ENCODE results near the gene FBXL4.

GRCh38 chr6:98830146-98830545 lies 117.6 kb downstream of the FBXL4 start:
- TF ChIP-seq, protein P1, sequence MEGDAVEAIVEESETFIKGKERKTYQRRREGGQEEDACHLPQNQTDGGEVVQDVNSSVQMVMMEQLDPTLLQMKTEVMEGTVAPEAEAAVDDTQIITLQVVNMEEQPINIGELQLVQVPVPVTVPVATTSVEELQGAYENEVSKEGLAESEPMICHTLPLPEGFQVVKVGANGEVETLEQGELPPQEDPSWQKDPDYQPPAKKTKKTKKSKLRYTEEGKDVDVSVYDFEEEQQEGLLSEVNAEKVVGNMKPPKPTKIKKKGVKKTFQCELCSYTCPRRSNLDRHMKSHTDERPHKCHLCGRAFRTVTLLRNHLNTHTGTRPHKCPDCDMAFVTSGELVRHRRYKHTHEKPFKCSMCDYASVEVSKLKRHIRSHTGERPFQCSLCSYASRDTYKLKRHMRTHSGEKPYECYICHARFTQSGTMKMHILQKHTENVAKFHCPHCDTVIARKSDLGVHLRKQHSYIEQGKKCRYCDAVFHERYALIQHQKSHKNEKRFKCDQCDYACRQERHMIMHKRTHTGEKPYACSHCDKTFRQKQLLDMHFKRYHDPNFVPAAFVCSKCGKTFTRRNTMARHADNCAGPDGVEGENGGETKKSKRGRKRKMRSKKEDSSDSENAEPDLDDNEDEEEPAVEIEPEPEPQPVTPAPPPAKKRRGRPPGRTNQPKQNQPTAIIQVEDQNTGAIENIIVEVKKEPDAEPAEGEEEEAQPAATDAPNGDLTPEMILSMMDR (conservative IDR thresholded peaks at IDR 0.05 in 1 of 2, IDR thresholded peaks at IDR 0.05 in 1 of 2; ENCODE audit: extremely low read depth in 1 of 2, insufficient read depth in 1 of 2, low read depth in 1 of 2, low read length in 2 of 2) = no peak
- no peak for TF ChIP-seq EZH2 (IDR thresholded peaks at IDR 0.05; ENCODE audit: borderline replicate concordance, low read length)

Data from mammary epithelial cell (primary cell).